Lower leg skin (tissue), 4 donors: ENCODE data around the gene ATAD3A. TPM values are rescaled to one million over a fixed set of nuclear protein-coding genes. Genes with fewer than 3 reads are reported as not detected.

Experiments
- DNase-seq, 2 donors: peaks; one replicate each; pipeline ENCODE4 v3.0.0-alpha.2; 2019; ENCODE audit warnings: low spot score in 2 of 2
- H3K4me3 ChIP-seq: fragments of 200-600 bp; sonication (generic); 2 replicates; pipeline ENCODE4 v1.5.1; 2017; ENCODE audit warnings: mild to moderate bottlenecking, low read depth; ENCODE audit not compliant: poor library complexity, severe bottlenecking
- POLR2A ChIP-seq, 2 donors: fragments of 450-650 bp; IDR thresholded peaks; one replicate each; pipeline ENCODE4 v1.6.1; 2016 to 2017; ENCODE audit warnings: antibody characterized with exemption in 2 of 2, mild to moderate bottlenecking in 1 of 2, moderate library complexity in 1 of 2
- whole genome bisulfite sequencing, 2 donors: methylation state at CpG; one replicate each; pipeline ENCODE4 v1.1.5; 2018; 5-methylcytosine and 5-hydroxymethylcytosine counted together
- intact Hi-C: fragments of 100-400 bp; cut with DNase I; formaldehyde crosslinking; loops from one replicate; pipeline ENCODE4 v1.15.0; 2023; ENCODE audit warnings: low total_unique reads
- total RNA-seq, 4 donors: library from RNA; depleted of rRNA; stranded (reverse); fragments of >200 nt; gene quantifications; one replicate each; pipeline ENCODE4 v1.1.0, GENCODE V29; 2016
- TF ChIP-seq, protein P1 (sequence below), 3 donors: fragments of 450-650 bp; IDR thresholded peaks; one replicate each; pipeline ENCODE4 v1.5.1; 2016; ENCODE audit warnings: antibody characterized with exemption in 3 of 3, mild to moderate bottlenecking in 3 of 3, moderate library complexity in 2 of 3

Gene ATAD3A
- total RNA-seq, 4 donors from 2014 or later: 23.2 to 33.3 (median 26.9) TPM

DNA sequence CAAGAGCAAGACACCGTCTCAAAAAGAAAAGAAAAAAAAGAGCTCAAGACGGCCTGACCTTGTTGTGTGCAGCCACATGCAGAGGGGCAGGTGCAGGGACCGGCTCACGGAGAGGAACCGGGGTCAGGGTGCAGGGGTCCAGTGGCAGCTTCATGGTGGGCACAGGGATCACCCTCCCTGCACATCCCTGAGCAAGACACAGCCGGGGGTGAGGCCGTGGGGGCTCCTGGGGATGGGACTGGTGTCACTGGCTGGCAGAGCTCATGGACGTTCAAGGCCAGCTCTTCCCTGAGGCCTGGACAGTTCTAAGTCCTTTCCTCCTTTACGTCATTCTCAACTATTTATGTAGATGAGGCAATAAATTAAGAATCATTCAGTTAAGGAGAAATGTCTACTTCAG is 35.0 kb downstream of the ATAD3A start:
- DNase-seq: no peak
- intact Hi-C loops: no loop called here
- H3K4me3 ChIP-seq: no peak overlapping the region
- TF ChIP-seq, protein P1, sequence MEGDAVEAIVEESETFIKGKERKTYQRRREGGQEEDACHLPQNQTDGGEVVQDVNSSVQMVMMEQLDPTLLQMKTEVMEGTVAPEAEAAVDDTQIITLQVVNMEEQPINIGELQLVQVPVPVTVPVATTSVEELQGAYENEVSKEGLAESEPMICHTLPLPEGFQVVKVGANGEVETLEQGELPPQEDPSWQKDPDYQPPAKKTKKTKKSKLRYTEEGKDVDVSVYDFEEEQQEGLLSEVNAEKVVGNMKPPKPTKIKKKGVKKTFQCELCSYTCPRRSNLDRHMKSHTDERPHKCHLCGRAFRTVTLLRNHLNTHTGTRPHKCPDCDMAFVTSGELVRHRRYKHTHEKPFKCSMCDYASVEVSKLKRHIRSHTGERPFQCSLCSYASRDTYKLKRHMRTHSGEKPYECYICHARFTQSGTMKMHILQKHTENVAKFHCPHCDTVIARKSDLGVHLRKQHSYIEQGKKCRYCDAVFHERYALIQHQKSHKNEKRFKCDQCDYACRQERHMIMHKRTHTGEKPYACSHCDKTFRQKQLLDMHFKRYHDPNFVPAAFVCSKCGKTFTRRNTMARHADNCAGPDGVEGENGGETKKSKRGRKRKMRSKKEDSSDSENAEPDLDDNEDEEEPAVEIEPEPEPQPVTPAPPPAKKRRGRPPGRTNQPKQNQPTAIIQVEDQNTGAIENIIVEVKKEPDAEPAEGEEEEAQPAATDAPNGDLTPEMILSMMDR (IDR thresholded peaks at IDR 0.05): no peak
- TF ChIP-seq POLR2A (IDR thresholded peaks at IDR 0.05): no peak
- WGBS, 2 donors: 86 to 89% methylated on average over 9 of the region's 9 CpGs

DNA sequence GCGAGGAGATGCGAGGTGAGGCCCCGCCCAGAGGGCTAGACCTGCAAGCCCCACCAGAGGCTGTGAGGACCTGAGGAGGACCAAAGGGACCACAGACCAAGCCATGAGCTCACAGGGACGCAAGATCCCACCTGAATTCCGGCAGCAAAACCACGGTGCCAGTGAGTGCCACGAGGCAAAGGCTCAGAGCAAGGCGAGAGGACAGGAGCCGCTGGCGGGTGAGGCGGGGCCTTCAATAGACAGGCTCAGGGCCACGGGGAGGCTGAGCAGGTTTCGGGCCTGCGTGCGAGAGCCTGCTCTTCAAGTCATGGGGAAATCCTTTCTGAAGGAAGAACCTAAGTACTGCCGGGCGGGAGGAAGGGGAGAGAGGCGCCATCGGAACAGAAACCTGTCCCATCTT is 35.5 kb downstream of the ATAD3A start:
- TF ChIP-seq, protein P1 (IDR thresholded peaks at IDR 0.05): no peak
- TF ChIP-seq POLR2A (IDR thresholded peaks at IDR 0.05): no peak
- no peak overlapping the region for H3K4me3 ChIP-seq
- 87 to 90% methylated on average over 17 to 19 of the region's 19 CpGs for WGBS, 2 donors
- intact Hi-C loops: no loop called here
- no peak for DNase-seq

DNA sequence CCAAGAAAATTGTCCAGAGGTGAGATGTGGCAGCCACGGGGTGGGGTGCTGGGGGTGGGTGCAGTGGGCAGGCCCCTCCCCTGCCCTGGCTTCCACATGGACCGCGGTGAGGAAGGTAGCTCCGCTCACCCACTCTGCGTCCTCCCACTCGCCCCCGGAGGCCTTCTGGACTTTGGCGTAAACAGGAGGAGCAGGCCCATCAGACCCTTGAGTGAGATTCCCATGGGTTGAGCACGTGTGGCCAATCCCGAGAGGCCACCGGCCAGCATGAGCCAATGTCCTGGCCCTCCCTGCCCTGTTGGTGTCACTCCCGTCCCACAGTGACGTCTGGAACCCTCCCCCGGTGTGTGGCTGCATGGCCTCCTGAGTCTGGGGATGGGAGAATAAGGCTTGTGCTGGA is 36.6 kb downstream of the ATAD3A start:
- intact Hi-C loops: no loop called here

DNA sequence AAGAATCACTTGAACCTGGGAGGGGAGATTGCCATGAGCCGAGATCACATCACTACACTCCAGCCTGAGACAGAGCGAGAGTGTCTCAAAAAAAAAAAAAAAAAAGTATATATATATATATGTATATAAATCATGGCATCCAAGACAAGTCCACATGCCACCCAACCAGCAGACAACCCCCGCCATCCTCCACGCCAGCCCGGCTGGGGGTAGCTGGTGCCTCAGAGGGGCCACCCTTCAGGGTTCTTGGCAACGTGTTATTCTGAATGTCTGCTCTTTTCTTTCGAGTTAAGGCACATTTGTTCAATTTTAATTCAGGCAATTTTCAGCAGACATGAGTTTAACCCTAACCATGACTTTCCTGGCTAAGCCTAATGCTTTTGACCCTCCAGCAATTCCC is 38.1 kb downstream of the ATAD3A start:
- H3K4me3 ChIP-seq: no peak overlapping the region
- intact Hi-C loops: no loop called here
- no peak for TF ChIP-seq POLR2A (IDR thresholded peaks at IDR 0.05)
- TF ChIP-seq, protein P1 (IDR thresholded peaks at IDR 0.05): no peak
- 74 to 78% methylated on average over 7 of the region's 7 CpGs for WGBS, 2 donors
- no peak for DNase-seq

More for the DNA sequence above, 36.6 kb downstream of the ATAD3A start:
- no peak for DNase-seq
- 73 to 81% methylated on average over 12 to 14 of the region's 14 CpGs for WGBS, 2 donors
- TF ChIP-seq POLR2A (IDR thresholded peaks at IDR 0.05): no peak
- TF ChIP-seq, protein P1 (IDR thresholded peaks at IDR 0.05): no peak
- no peak overlapping the region for H3K4me3 ChIP-seq

DNA sequence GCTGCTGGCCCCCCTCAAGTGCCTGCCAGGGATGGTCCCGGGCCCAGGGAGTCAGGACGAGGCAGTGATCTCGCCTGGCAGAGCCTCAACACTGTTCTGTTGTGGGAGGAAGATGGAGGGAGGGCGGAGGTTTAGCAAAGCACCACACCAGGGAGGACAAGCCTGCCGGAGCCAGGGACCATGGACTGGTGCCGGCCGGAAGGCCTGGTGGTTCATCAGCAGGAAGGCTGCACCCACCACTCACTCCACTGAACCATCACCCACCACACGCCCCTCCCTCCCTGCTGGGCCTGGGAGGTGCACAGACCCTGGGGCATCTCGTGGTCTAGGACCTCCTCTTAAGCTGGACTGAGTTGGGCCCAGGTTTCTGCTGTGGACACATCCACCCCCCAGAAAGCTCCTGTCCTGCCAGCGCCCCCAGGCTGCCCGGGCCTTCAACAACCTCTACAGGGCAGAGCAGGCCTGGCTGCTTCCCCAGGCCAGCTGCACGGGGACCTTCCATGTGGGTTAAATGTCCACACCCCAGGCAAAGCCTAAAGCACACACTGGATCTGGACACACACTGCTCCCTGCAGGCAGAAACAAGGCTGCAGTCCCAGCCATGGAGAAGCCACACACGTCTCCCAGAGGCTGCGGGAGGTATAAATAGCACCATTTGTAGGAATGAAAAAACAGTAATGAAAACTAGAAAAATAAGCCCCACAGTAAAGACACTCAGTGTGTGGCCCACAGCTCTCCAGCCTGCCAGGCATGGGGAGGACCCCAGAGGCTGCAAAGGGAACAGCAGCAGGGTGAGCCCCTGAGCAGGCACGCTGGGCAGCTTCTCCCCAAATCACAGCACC is 38.9 kb downstream of the ATAD3A start:
- no peak for DNase-seq
- intact Hi-C loops: no loop called here
- TF ChIP-seq POLR2A (IDR thresholded peaks at IDR 0.05): no peak
- TF ChIP-seq, protein P1 (IDR thresholded peaks at IDR 0.05): no peak
- H3K4me3 ChIP-seq: no peak overlapping the region
- 48 to 61% methylated on average over 15 of the region's 15 CpGs for WGBS, 2 donors
